ENCODE results near the gene CAPN12.
A peak's percentile ranks its signal among the peaks of the same experiment; 100 is the strongest.

The CAPN12 gene

GRCh38 chr19:38684862-38685665, 59.2 kb downstream of the CAPN12 start:
- 96% methylated on average over 9 of the region's 15 CpGs for WGBS (ENCODE audit: insufficient coverage)
- Histone ChIP-seq H3K4me1 (ENCODE audit: control extremely low read depth in 1 of 4, control insufficient read depth in 4 of 4, insufficient read depth in 4 of 4, low read length in 3 of 4) (peaks cover 11 to 96% (median 81%) of the 10 kb centered on the region in 4 experiments), H3K27me3 (replicated peaks in 2 of 5; ENCODE audit: control insufficient read depth in 4 of 5, insufficient read depth in 5 of 5, low read length in 4 of 5) (no peaks in the 10 kb centered on the region), H3K4me3 (ENCODE audit: control insufficient read depth in 1 of 7, extremely low read depth in 1 of 7, insufficient read depth in 4 of 7, low read depth in 2 of 7, low read length in 6 of 7) (peak overlapping the region in 1 of 7 experiments; percentile 26), H3K9me3 (ENCODE audit: control extremely low read depth in 1 of 5, control insufficient read depth in 4 of 5, insufficient read depth in 2 of 5, low read depth in 1 of 5, low read length in 4 of 5) (no peaks in the 10 kb centered on the region), H3K27ac (ENCODE audit: insufficient read depth in 1 of 2, low read depth in 1 of 2, low read length in 2 of 2, poor library complexity in 1 of 2, severe bottlenecking in 2 of 2) (peak overlapping the region; percentile 18 to 87), H3K36me3 (ENCODE audit: control insufficient read depth in 4 of 4, insufficient read depth in 4 of 4, low read length in 3 of 4) (peaks cover 0 to 16% (median under 1%) of the 10 kb centered on the region in 4 experiments)
- DNase-seq, result no peak
- ChIA-PET CTCF (interaction anchor here (0.6 to 3.4 kb wide), 8 partner anchors 10 to 73 kb away, joined by 3 to 22 read pairs (median 7); no protein-coding TSS in a partner anchor), POLR2A (no interaction called here)

- no peaks in the 10 kb centered on the region for H3K9me3 ChIP-seq (ENCODE audit: control extremely low read depth in 1 of 5, control insufficient read depth in 4 of 5, insufficient read depth in 2 of 5, low read depth in 1 of 5, low read length in 4 of 5)
- peak in 2 of 3 donors; percentile 40 to 52 for DNase-seq
- no peaks in the 10 kb centered on the region for H3K27me3 ChIP-seq (replicated peaks in 2 of 5; ENCODE audit: control insufficient read depth in 4 of 5, insufficient read depth in 5 of 5, low read length in 4 of 5)
- H3K27ac ChIP-seq (ENCODE audit: insufficient read depth in 1 of 2, low read depth in 1 of 2, low read length in 2 of 2, poor library complexity in 1 of 2, severe bottlenecking in 2 of 2), result peak overlapping the region; percentile 25 to 87
- H3K4me3 ChIP-seq (ENCODE audit: control insufficient read depth in 1 of 7, extremely low read depth in 1 of 7, insufficient read depth in 4 of 7, low read depth in 2 of 7, low read length in 6 of 7), result no peak overlapping the region
- peaks cover 11 to 98% (median 86%) of the 10 kb centered on the region in 4 experiments for H3K4me1 ChIP-seq (ENCODE audit: control extremely low read depth in 1 of 4, control insufficient read depth in 4 of 4, insufficient read depth in 4 of 4, low read length in 3 of 4)
- WGBS (ENCODE audit: insufficient coverage), result 89% methylated on average over 4 of the region's 7 CpGs
- CTCF ChIA-PET, result interaction anchor here (0.8 to 3.4 kb wide), 6 partner anchors 9 to 46 kb away, joined by 3 to 22 read pairs (median 6); no protein-coding TSS in a partner anchor
- H3K36me3 ChIP-seq (ENCODE audit: control insufficient read depth in 4 of 4, insufficient read depth in 4 of 4, low read length in 3 of 4), result peaks cover 0 to 23% (median 0%) of the 10 kb centered on the region in 4 experiments
- POLR2A ChIA-PET, result interaction anchor here (0.8 to 1.6 kb wide), 2 partner anchors 9 to 46 kb away, joined by 3 to 5 read pairs; no protein-coding TSS in a partner anchor
Measured at GRCh38 chr19:38684078-38684861, 60.0 kb downstream of the CAPN12 start.

GRCh38 chr19:38683393-38684077, 60.7 kb downstream of the CAPN12 start:
- WGBS (ENCODE audit: insufficient coverage), result 23% methylated on average over 8 of the region's 10 CpGs
- DNase-seq, result peak; percentile 66 to 94 (median 92)
- Histone ChIP-seq H3K27me3 (replicated peaks in 2 of 5; ENCODE audit: control insufficient read depth in 4 of 5, insufficient read depth in 5 of 5, low read length in 4 of 5) (no peaks in the 10 kb centered on the region), H3K9me3 (ENCODE audit: control extremely low read depth in 1 of 5, control insufficient read depth in 4 of 5, insufficient read depth in 2 of 5, low read depth in 1 of 5, low read length in 4 of 5) (no peaks in the 10 kb centered on the region), H3K4me3 (ENCODE audit: control insufficient read depth in 1 of 7, extremely low read depth in 1 of 7, insufficient read depth in 4 of 7, low read depth in 2 of 7, low read length in 6 of 7) (peak overlapping the region in 3 of 7 experiments; percentile 2 to 23 (median 8)), H3K36me3 (ENCODE audit: control insufficient read depth in 4 of 4, insufficient read depth in 4 of 4, low read length in 3 of 4) (peaks cover 0 to 28% (median 0%) of the 10 kb centered on the region in 4 experiments), H3K4me1 (ENCODE audit: control extremely low read depth in 1 of 4, control insufficient read depth in 4 of 4, insufficient read depth in 4 of 4, low read length in 3 of 4) (peaks cover 6 to 98% (median 84%) of the 10 kb centered on the region in 4 experiments), H3K27ac (ENCODE audit: insufficient read depth in 1 of 2, low read depth in 1 of 2, low read length in 2 of 2, poor library complexity in 1 of 2, severe bottlenecking in 2 of 2) (peak overlapping the region; percentile 29 to 87)
- CTCF ChIA-PET, result interaction anchor here (0.8 to 3.0 kb wide), 8 partner anchors 8 to 45 kb away, joined by 3 to 9 read pairs (median 4); no protein-coding TSS in a partner anchor
- POLR2A ChIA-PET, result interaction anchor here (0.7 to 1.6 kb wide), 3 partner anchors 10 to 1256 kb away, joined by 3 to 5 read pairs (median 3); no protein-coding TSS in a partner anchor

- H3K27ac ChIP-seq (ENCODE audit: insufficient read depth in 1 of 2, low read depth in 1 of 2, low read length in 2 of 2, poor library complexity in 1 of 2, severe bottlenecking in 2 of 2), result peak overlapping the region; percentile 29 to 87
- POLR2A ChIA-PET, result interaction anchor here (0.7 to 1.6 kb wide), 2 partner anchors 11 to 1257 kb away, joined by 3 to 5 read pairs; no protein-coding TSS in a partner anchor
- peaks cover 0 to 34% (median 0%) of the 10 kb centered on the region in 4 experiments for H3K36me3 ChIP-seq (ENCODE audit: control insufficient read depth in 4 of 4, insufficient read depth in 4 of 4, low read length in 3 of 4)
- H3K9me3 ChIP-seq (ENCODE audit: control extremely low read depth in 1 of 5, control insufficient read depth in 4 of 5, insufficient read depth in 2 of 5, low read depth in 1 of 5, low read length in 4 of 5), result no peaks in the 10 kb centered on the region
- no peak for DNase-seq
- H3K4me3 ChIP-seq (ENCODE audit: control insufficient read depth in 1 of 7, extremely low read depth in 1 of 7, insufficient read depth in 4 of 7, low read depth in 2 of 7, low read length in 6 of 7), result peak overlapping the region in 2 of 7 experiments; percentile 8 to 23
- no peaks in the 10 kb centered on the region for H3K27me3 ChIP-seq (replicated peaks in 2 of 5; ENCODE audit: control insufficient read depth in 4 of 5, insufficient read depth in 5 of 5, low read length in 4 of 5)
- H3K4me1 ChIP-seq (ENCODE audit: control extremely low read depth in 1 of 4, control insufficient read depth in 4 of 4, insufficient read depth in 4 of 4, low read length in 3 of 4), result peaks cover 6 to 98% (median 84%) of the 10 kb centered on the region in 4 experiments
- CTCF ChIA-PET, result interaction anchor here (0.8 to 3.0 kb wide), 11 partner anchors 9 to 44 kb away, joined by 3 to 9 read pairs (median 4); partner anchors contain the start of gene ACTN4
- WGBS (ENCODE audit: insufficient coverage), result 90% methylated on average over 7 of the region's 7 CpGs
Measured at GRCh38 chr19:38682872-38683392, 61.3 kb downstream of the CAPN12 start.

- ChIA-PET POLR2A (interaction anchor here (1.6 kb wide), 1 partner anchor 11 kb away, joined by 5 read pairs; no protein-coding TSS in a partner anchor), CTCF (interaction anchor here (0.8 to 3.0 kb wide), 11 partner anchors 9 to 48 kb away, joined by 3 to 9 read pairs (median 5); partner anchors contain the start of gene ACTN4)
- DNase-seq, result no peak
- Histone ChIP-seq H3K4me3 (ENCODE audit: control insufficient read depth in 1 of 7, extremely low read depth in 1 of 7, insufficient read depth in 4 of 7, low read depth in 2 of 7, low read length in 6 of 7) (no peak overlapping the region), H3K4me1 (ENCODE audit: control extremely low read depth in 1 of 4, control insufficient read depth in 4 of 4, insufficient read depth in 4 of 4, low read length in 3 of 4) (peaks cover 6 to 98% (median 86%) of the 10 kb centered on the region in 4 experiments), H3K9me3 (ENCODE audit: control extremely low read depth in 1 of 5, control insufficient read depth in 4 of 5, insufficient read depth in 2 of 5, low read depth in 1 of 5, low read length in 4 of 5) (no peaks in the 10 kb centered on the region), H3K27ac (ENCODE audit: insufficient read depth in 1 of 2, low read depth in 1 of 2, low read length in 2 of 2, poor library complexity in 1 of 2, severe bottlenecking in 2 of 2) (peak overlapping the region; percentile 29 to 87), H3K36me3 (ENCODE audit: control insufficient read depth in 4 of 4, insufficient read depth in 4 of 4, low read length in 3 of 4) (peaks cover 0 to 35% (median 0%) of the 10 kb centered on the region in 4 experiments), H3K27me3 (replicated peaks in 2 of 5; ENCODE audit: control insufficient read depth in 4 of 5, insufficient read depth in 5 of 5, low read length in 4 of 5) (no peaks in the 10 kb centered on the region)
- 95% methylated on average over 4 of the region's 11 CpGs for WGBS (ENCODE audit: insufficient coverage)
Measured at GRCh38 chr19:38682195-38682867, 61.9 kb downstream of the CAPN12 start.
